Measurements from ENCODE around the gene BBS9. TPM values are rescaled to one million over a fixed set of nuclear protein-coding genes. Genes with fewer than 3 reads are reported as not detected.

BBS9 gene
- total RNA-seq, 1 donor from 2014 or later = 15.2 TPM

- no peak for DNase-seq (ENCODE audit: extremely low read depth, low read depth, low spot score)
Observed at GRCh38 chr7:33118383-33118782, 11.0 kb upstream of the BBS9 start.

GRCh38 chr7:33127085-33127484 lies 2.3 kb upstream of the BBS9 start:
- DNase-seq (ENCODE audit: extremely low read depth, low read depth, low spot score) = no peak

GRCh38 chr7:33128631-33128989 lies 754 bp upstream of the BBS9 start:
- DNase-seq (ENCODE audit: extremely low read depth, low read depth, low spot score) = no peak

GRCh38 chr7:33129806-33130153 lies 416 bp downstream of the BBS9 start:
- DNase-seq (ENCODE audit: extremely low read depth, low read depth, low spot score) = no peak

GRCh38 chr7:33130184-33130583 lies 820 bp downstream of the BBS9 start:
- no peak for DNase-seq (ENCODE audit: extremely low read depth, low read depth, low spot score)

GRCh38 chr7:33137103-33137502 lies 7.7 kb downstream of the BBS9 start:
- no peak for DNase-seq (ENCODE audit: extremely low read depth, low read depth, low spot score)

GRCh38 chr7:33142585-33142984 lies 13.2 kb downstream of the BBS9 start:
- DNase-seq (ENCODE audit: extremely low read depth, low read depth, low spot score) = no peak

- no peak for DNase-seq (ENCODE audit: extremely low read depth, low read depth, low spot score)
Observed at GRCh38 chr7:33143996-33144718, 14.8 kb downstream of the BBS9 start.

GRCh38 chr7:33145156-33145555 lies 15.8 kb downstream of the BBS9 start:
- no peak for DNase-seq (ENCODE audit: extremely low read depth, low read depth, low spot score)

- DNase-seq (ENCODE audit: extremely low read depth, low read depth, low spot score) = no peak
Observed at GRCh38 chr7:33152087-33152486, 22.7 kb downstream of the BBS9 start.

- no peak for DNase-seq (ENCODE audit: extremely low read depth, low read depth, low spot score)
Observed at GRCh38 chr7:33155811-33156210, 26.4 kb downstream of the BBS9 start.

GRCh38 chr7:33156441-33156840 lies 27.1 kb downstream of the BBS9 start:
- no peak for DNase-seq (ENCODE audit: extremely low read depth, low read depth, low spot score)

- no peak for DNase-seq (ENCODE audit: extremely low read depth, low read depth, low spot score)
Observed at GRCh38 chr7:33157311-33157710, 27.9 kb downstream of the BBS9 start.

- no peak for DNase-seq (ENCODE audit: extremely low read depth, low read depth, low spot score)
Observed at GRCh38 chr7:33157781-33158180, 28.4 kb downstream of the BBS9 start.

- DNase-seq (ENCODE audit: extremely low read depth, low read depth, low spot score) = no peak
Observed at GRCh38 chr7:33177876-33178275, 48.5 kb downstream of the BBS9 start.

GRCh38 chr7:33179519-33179918 lies 50.2 kb downstream of the BBS9 start:
- no peak for DNase-seq (ENCODE audit: extremely low read depth, low read depth, low spot score)

- no peak for DNase-seq (ENCODE audit: extremely low read depth, low read depth, low spot score)
Observed at GRCh38 chr7:33183504-33183903, 54.1 kb downstream of the BBS9 start.

- no peak for DNase-seq (ENCODE audit: extremely low read depth, low read depth, low spot score)
Observed at GRCh38 chr7:33184828-33185227, 55.5 kb downstream of the BBS9 start.

- peak; percentile 34 for DNase-seq (ENCODE audit: extremely low read depth, low read depth, low spot score)
Observed at GRCh38 chr7:33185786-33186185, 56.4 kb downstream of the BBS9 start.

- DNase-seq (ENCODE audit: extremely low read depth, low read depth, low spot score) = no peak
Observed at GRCh38 chr7:33186192-33186591, 56.8 kb downstream of the BBS9 start.

GRCh38 chr7:33190688-33191304 lies 61.4 kb downstream of the BBS9 start:
- DNase-seq (ENCODE audit: extremely low read depth, low read depth, low spot score) = no peak

GRCh38 chr7:33191340-33191739 lies 62.0 kb downstream of the BBS9 start:
- no peak for DNase-seq (ENCODE audit: extremely low read depth, low read depth, low spot score)
